T-helper 2 cell treated with Interferon-gamma antibody and Interleukin-4, amounts not matched to agents 5 μg/mL and 100 μg/mL, for 36 hours (primary cell): ENCODE data around the gene IGSF9.

Experiments
- DNase-seq: peaks from one replicate; pipeline ENCODE4 v3.0.0; 2021; ENCODE audit warnings: low spot score
- H3K27ac Mint-ChIP-seq: one replicate; pipeline ENCODE4 v1.8.0; 2021; ENCODE audit warnings: mild to moderate bottlenecking, mixed read lengths
- H3K27me3 Mint-ChIP-seq: one replicate; pipeline ENCODE4 v1.8.0; 2021; ENCODE audit warnings: low read depth, mixed read lengths
- H3K36me3 Mint-ChIP-seq: one replicate; pipeline ENCODE4 v1.8.0; 2021; ENCODE audit warnings: low read depth, mixed read lengths
- H3K4me1 Mint-ChIP-seq: one replicate; pipeline ENCODE4 v1.8.0; 2021; ENCODE audit warnings: low read depth, mixed read lengths
- H3K4me3 Mint-ChIP-seq: one replicate; pipeline ENCODE4 v1.8.0; 2022; ENCODE audit warnings: mild to moderate bottlenecking, moderate library complexity, mixed read lengths
- H3K9me3 Mint-ChIP-seq: one replicate; pipeline ENCODE4 v1.8.0; 2021; ENCODE audit warnings: mixed read lengths

The IGSF9 gene

DNA sequence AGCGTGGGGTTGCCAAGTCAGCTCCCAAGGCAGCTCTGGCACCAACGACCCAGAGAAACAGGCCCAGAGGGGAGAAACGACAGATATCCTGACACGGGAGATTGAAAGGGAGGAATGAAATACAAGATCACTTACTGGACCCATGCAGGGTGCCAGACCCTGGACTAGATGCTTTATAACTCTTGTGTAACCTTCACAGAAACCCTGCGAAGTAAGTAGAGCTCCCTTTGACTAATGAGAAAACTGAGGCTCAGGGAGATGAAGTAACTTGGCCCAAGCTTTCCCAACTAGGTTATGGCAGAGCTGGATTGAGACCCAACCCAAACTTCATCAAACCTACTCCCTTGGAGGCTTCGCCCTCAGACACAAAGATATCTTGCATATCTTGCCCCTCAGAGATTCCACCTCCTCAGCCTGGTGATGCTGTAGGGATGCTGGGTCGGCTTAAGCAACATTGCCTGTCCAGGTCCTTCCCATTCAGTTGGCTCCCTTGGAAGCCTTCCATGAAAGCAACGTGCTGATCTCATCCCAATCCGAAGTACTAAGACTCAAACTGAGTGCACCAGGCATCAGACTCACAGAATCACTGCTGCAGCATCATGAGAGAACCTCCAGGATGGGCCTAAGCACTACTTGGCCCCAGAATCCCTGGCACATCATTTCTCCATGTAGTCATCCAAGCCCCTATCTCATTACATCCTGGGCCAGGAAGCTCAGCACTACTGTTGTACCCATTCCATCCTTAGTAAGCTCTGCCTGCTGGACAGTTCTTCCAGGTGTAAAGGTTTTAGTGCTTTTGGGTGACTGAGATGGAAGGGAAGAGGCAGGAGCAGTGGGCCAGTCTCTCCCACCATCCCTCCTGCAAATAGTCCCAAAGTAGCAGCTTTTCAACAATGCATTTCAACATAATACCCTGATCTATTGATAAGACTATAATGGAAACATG, 1.1 kb upstream of the IGSF9 start:
- no peak overlapping the region for H3K4me3 Mint-ChIP-seq
- no peaks in the 10 kb centered on the region for H3K9me3 Mint-ChIP-seq
- H3K27me3 Mint-ChIP-seq = peaks cover 62% of the 10 kb centered on the region
- no peak overlapping the region for H3K27ac Mint-ChIP-seq
- peaks cover 4% of the 10 kb centered on the region for H3K4me1 Mint-ChIP-seq
- DNase-seq = no peak
- H3K36me3 Mint-ChIP-seq = no peaks in the 10 kb centered on the region

DNA sequence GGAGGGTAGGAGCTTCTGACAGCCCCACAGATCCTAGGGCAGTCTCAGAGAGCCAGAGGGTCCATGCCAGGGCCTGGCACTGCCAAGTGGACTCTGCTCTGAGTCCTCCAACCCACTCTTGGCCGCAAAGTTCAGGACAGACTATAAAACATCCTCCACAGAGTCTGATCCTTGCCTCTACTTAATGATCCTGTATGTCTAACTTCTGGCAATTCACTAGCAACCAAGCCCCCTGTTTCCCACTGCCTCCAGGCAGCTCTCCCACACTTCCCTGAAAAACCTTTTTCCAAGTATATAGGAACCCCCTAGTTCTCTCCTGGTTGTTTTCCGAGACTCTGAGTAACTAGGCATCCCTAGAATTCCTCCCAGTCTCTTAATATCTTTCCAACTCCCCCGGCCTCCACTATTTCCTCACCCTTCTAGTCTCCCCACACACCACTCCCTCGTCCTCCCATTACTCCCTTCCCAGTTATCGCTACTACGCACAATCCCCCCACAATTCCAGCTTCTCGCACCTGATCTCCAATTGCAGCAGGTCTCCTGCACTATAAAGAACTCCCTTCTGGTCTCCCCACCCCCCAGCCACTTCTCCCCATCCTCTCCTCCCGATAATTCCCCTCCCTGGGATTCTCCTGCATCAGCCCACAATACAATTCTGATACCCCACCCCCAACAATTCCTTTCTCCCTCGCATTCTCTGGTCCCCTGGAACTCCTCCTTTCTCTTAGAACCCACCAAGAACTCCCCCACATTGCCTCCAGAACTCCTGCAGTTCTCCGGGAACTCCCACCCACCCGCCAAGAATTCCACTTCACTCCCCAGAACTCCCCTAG, 574 bp downstream of the IGSF9 start:
- H3K4me3 Mint-ChIP-seq = peak overlapping the region; percentile 55
- no peak overlapping the region for H3K27ac Mint-ChIP-seq
- peaks cover 59% of the 10 kb centered on the region for H3K27me3 Mint-ChIP-seq
- peaks cover 6% of the 10 kb centered on the region for H3K4me1 Mint-ChIP-seq
- H3K36me3 Mint-ChIP-seq = no peaks in the 10 kb centered on the region
- H3K9me3 Mint-ChIP-seq = no peaks in the 10 kb centered on the region
- no peak for DNase-seq

DNA sequence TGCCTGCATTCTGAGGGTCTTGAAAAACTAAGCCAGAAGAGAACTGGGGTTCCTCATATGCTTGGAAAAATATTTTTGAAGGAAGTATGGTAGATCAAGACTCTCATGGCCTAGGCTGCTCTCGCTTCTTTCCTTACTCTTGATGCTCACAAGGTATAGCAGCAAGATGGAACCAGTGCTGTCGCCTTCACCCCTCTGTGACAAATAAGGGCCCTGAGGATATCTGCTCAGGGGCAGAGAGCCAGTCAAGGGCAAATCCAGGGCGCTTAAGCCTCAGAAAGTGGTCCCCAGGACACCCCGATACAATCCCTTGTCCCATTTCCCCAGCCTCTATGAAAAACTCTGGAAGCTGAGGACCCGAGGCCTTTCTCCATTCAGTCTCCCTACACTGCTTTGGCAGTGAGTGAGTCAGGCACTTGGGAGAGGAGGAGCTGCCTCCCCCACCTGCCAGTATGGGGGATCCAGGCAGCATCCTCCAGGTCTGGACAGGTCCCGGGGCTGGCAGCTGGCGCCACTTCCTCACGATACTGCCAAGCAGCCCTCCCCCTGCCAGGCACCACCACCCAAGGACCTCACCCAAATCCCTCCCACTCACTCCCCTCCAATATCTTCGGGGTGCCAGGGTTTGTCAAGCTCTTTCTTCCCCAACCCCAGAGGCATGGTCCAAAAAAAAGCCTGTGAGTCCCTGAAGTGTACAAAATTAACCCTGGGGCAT, 1.3 kb downstream of the IGSF9 start:
- Mint-ChIP-seq H3K4me1 (peaks cover 7% of the 10 kb centered on the region), H3K27ac (no peak overlapping the region), H3K9me3 (no peaks in the 10 kb centered on the region), H3K27me3 (peaks cover 57% of the 10 kb centered on the region), H3K4me3 (no peak overlapping the region), H3K36me3 (no peaks in the 10 kb centered on the region)
- DNase-seq = no peak

DNA sequence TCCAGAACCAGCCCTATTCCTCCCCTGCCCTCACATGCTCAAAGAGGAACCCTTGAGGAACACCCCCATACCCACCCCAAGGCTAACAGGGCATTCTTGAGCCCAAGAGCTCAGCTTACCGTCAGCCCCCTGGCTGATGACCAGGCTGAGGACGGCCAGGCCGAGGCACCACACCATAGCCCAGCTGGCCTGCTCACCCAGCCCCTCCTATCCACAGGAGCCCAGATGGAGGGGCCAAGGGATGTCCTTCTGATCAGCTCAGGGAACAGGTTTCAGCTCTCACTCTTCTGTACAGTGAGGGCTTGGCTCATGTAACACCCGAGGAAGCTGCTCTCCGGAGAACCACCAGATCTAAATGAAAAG, 2.2 kb downstream of the IGSF9 start:
- Mint-ChIP-seq H3K27ac (no peak overlapping the region), H3K36me3 (no peaks in the 10 kb centered on the region), H3K9me3 (no peaks in the 10 kb centered on the region), H3K4me1 (peaks cover 11% of the 10 kb centered on the region), H3K4me3 (no peak overlapping the region), H3K27me3 (peaks cover 53% of the 10 kb centered on the region)
- DNase-seq = no peak

DNA sequence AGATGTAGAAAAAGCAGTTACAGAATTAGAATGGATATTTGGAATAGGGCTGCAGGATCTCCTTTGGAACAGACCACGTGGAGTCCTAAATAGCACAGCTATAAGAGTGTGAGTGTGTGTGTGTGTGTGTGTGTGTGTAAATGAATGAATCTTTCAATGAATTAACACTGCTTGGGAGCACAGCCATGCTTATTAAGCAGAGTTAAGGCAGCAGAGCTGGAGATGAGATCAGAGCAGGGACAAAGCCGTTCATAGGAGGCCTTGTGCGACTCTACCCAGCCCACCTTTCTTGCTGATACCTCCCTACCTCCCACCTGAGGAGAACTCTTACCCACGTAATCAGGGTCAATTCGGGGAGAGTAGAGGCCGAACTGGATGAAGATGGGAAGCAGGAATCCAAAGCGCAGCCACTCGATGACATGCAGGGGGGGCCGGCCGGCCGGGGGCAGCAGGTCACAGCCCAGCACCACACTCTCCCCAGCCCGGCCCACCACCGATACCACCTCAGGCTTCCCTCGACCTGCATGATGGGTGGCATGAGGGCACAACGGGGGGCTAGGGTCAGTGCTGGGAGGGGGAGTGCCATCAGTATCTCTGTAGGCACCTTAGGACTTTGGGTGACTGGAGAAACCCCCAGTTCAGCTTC, 2.7 kb downstream of the IGSF9 start:
- peaks cover 15% of the 10 kb centered on the region for H3K4me1 Mint-ChIP-seq

DNA sequence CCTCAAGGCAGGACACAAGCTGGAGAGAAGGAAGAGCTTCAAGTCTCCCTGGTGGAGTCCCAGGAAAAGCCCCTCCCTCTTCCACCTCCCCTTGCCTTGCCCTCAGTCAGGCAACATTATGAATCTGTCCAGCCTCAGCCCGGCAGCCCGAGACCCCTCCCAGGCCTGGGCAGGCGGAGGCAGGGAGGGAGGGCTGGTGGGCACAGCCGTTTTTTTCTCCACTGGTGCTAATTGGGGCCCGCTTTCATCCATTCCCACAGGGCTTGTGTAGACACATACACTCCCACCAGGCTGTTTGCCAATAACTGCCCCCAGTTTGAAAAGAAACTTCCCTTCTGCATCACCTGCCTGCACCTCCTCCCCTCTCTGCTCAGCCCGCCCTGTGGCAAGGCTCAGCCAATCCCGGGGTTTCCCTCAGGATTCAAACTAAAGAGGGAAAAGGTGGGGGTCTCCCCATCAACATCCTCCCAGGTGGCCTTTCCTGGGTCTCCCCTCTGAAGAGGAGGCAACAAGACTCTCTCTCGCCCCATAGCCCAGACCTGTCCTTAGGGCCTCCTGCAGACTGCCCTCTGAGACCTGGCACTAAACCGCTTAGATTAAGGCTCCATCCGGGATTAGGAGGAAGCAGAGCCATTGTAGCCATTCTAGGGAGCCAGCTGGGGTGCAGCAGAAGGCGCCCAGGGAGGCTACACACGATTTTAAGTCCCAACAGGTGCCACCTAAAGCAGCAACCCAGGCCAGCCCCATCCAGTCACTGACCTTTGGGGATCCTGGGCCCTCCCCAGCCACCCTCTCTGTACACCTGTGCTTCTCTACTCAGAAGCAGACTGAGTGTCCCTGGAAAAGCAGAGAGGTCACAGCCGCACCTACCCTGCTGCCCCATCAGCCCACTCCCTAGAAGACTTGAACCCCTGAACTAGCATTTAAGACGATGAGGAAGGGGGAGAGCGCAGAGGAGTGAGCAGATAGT, 3.5 kb downstream of the IGSF9 start:
- Mint-ChIP-seq H3K27me3 (peaks cover 44% of the 10 kb centered on the region), H3K4me3 (no peak overlapping the region)

More for the DNA sequence above, 2.7 kb downstream of the IGSF9 start:
- Mint-ChIP-seq H3K27me3 (peaks cover 48% of the 10 kb centered on the region), H3K4me3 (no peak overlapping the region), H3K27ac (no peak overlapping the region), H3K9me3 (no peaks in the 10 kb centered on the region), H3K36me3 (no peaks in the 10 kb centered on the region)
- DNase-seq = no peak

DNA sequence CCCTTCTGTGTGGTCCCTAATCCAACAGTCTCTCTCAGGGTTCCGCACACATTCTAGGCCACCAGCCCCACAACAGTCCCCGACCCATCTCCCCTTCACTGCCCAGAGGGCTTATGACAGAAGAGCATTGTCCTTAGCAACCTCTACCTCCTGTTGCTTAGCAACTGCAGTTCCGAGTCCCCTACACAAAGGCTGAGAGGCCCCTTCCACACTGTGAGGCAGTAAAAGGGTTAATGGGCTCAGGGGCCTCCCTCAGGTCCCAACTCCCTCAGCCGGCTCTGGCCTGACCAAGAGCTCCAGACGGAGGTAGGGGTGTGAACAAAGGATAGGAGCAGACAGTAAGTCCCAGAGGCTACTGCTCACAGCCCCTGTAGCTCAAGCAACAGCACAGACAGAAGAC, 4.3 kb downstream of the IGSF9 start:
- no peak for DNase-seq
- no peak overlapping the region for H3K27ac Mint-ChIP-seq
- H3K27me3 Mint-ChIP-seq = peaks cover 37% of the 10 kb centered on the region
- H3K36me3 Mint-ChIP-seq = no peaks in the 10 kb centered on the region
- no peaks in the 10 kb centered on the region for H3K9me3 Mint-ChIP-seq
- H3K4me3 Mint-ChIP-seq = no peak overlapping the region
- peaks cover 22% of the 10 kb centered on the region for H3K4me1 Mint-ChIP-seq

More for the DNA sequence above, 3.5 kb downstream of the IGSF9 start:
- H3K9me3 Mint-ChIP-seq = no peaks in the 10 kb centered on the region
- no peak for DNase-seq
- no peak overlapping the region for H3K27ac Mint-ChIP-seq
- H3K4me1 Mint-ChIP-seq = peaks cover 22% of the 10 kb centered on the region
- no peaks in the 10 kb centered on the region for H3K36me3 Mint-ChIP-seq

GRCh38 chr1:159940006-159940620, 5.3 kb downstream of the IGSF9 start:
- peaks cover 31% of the 10 kb centered on the region for H3K27me3 Mint-ChIP-seq
- H3K27ac Mint-ChIP-seq = no peak overlapping the region
- no peaks in the 10 kb centered on the region for H3K9me3 Mint-ChIP-seq
- DNase-seq = no peak
- peaks cover 18% of the 10 kb centered on the region for H3K4me1 Mint-ChIP-seq
- H3K36me3 Mint-ChIP-seq = no peaks in the 10 kb centered on the region
- H3K4me3 Mint-ChIP-seq = no peak overlapping the region

DNA sequence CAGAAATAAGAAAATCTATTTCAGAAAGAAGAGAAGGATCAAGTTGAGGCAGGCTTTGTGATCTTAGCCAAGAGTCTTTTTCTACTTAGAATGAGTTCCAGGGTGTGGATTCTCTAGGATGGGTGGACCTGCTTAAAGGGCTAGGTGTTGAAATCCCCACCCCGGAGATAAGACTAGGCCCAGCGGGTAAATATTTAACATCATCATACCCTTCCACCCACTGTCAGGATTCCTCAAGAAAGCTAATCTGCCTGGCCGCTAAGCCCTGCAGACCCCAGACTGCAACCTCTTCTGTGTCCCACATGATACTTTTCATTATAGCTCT, 5.8 kb downstream of the IGSF9 start:
- Mint-ChIP-seq H3K27ac (no peak overlapping the region), H3K4me3 (no peak overlapping the region), H3K27me3 (peaks cover 27% of the 10 kb centered on the region)

DNA sequence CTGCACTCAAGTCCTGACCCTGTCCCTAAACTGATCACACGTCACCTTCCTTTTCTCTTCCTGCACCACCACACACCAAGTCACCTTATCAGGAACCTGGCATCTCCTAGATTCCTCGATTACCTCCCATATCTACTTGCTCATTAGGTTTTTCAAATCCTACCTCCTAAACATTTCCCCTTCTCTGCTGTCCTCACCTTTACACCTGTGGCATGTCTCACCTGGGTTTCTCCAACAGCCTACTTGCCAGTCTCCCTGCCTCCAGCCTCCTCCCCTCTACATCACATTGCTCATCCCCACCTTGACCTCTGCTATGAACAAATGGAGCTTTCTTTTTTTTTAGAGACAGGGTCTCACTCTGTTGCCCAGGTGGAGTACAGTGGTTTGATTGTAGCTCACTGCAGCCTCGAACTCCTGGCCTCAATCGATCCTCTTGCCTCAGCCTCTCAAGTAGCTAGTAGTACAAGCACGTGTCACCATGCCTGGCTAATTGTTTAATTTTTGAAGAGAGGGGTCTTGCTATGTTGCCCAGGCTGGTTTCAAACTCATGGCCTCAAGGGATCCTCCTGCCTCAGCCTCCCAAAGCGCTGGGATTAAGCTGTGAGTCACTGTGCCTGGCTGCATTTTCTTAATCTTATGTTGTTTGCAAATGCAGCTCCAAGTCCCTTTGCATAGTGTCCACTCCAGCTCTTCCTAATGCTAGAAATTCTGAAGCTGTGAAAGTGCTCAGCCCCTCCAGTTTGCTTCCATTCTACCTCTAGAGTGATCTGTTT, 6.3 kb downstream of the IGSF9 start:
- no peak overlapping the region for H3K27ac Mint-ChIP-seq
- no peak overlapping the region for H3K4me3 Mint-ChIP-seq
- no peak for DNase-seq
- H3K4me1 Mint-ChIP-seq = peaks cover 18% of the 10 kb centered on the region
- peaks cover 21% of the 10 kb centered on the region for H3K27me3 Mint-ChIP-seq
- H3K36me3 Mint-ChIP-seq = no peaks in the 10 kb centered on the region
- H3K9me3 Mint-ChIP-seq = no peaks in the 10 kb centered on the region

More for the DNA sequence above, 5.8 kb downstream of the IGSF9 start:
- Mint-ChIP-seq H3K36me3 (no peaks in the 10 kb centered on the region), H3K4me1 (peaks cover 18% of the 10 kb centered on the region), H3K9me3 (no peaks in the 10 kb centered on the region)
- DNase-seq = no peak

GRCh38 chr1:159938211-159938852, 7.1 kb downstream of the IGSF9 start:
- Mint-ChIP-seq H3K9me3 (no peaks in the 10 kb centered on the region), H3K27me3 (peaks cover 20% of the 10 kb centered on the region), H3K27ac (no peak overlapping the region), H3K4me1 (peaks cover 18% of the 10 kb centered on the region), H3K4me3 (peak overlapping the region; percentile 6), H3K36me3 (no peaks in the 10 kb centered on the region)
- DNase-seq = no peak
